K562 (cell line): ENCODE measurements around the gene ZNF692. TPM values are rescaled to one million over a fixed set of nuclear protein-coding genes. Genes with fewer than 3 reads are reported as not detected.

Experiments
- ATAC-seq: fragments of 200-7000 bp; cut with Tn5 transposase; 3 replicates; pipeline ENCODE4 v1.9.1; 2020; ENCODE audit warnings: moderate library complexity
- BruUV-seq: library from RNA; stranded (reverse); fragments of 400-500 nt; replicated peaks from 2 replicates; lab custom pipeline; 2021; lab: Mats Ljungman, UMichigan
- CTCF ChIA-PET: fragments of 300-600 bp; formaldehyde crosslinking; extraction: SDS; loops from one replicate; lab custom pipeline; 2021; ENCODE audit warnings: low intra/inter-chr PET ratio; lab: Yijun Ruan, JAX
- POLR2A ChIA-PET: fragments of 300-600, 350-650 bp; sonication (Branson Sonifier 250); formaldehyde crosslinking; extraction: SDS; loops from one replicate; lab custom pipeline; 2021; ENCODE audit warnings: antibody characterized with exemption, inconsistent platforms; lab: Yijun Ruan, JAX
- DNase-seq, 4 experiments: peaks; one replicate each; pipeline versions ENCODE4 v3.0.0 to v3.0.0-alpha.2; 2011 to 2018; ENCODE audit warnings: low spot score in 3 of 4, mixed read lengths in 3 of 4; ENCODE audit errors: extremely low read depth in 1 of 4
- FAIRE-seq: peaks from 2 replicates; lab custom pipeline; 2011; peaks lifted over from hg19 to GRCh38; lab: Jason Lieb, UNC
- H2AFZ ChIP-seq: 2 replicates; pipeline ENCODE4 v1.6.0; 2011; ENCODE audit warnings: low read depth, low read length, control low read depth, inconsistent platforms
- H3K27ac ChIP-seq: fragments of 200-600 bp; 3 replicates; pipeline ENCODE4 v1.8.0; 2011; ENCODE audit warnings: low read depth, mild to moderate bottlenecking, control low read depth, inconsistent platforms, low read length, moderate library complexity, mixed read lengths; ENCODE audit errors: extremely low read depth
- H3K27me3 ChIP-seq, 2 experiments: fragments of 300-600 bp in 1 of 2; 2 replicates in 1 of 2; 3 replicates in 1 of 2; pipeline versions ENCODE4 v1.6.0 to v1.8.0; 2011; ENCODE audit warnings: inconsistent platforms in 2 of 2, low read length in 2 of 2, mild to moderate bottlenecking in 1 of 2, mixed read lengths in 1 of 2, moderate library complexity in 1 of 2; ENCODE audit not compliant: control insufficient read depth in 2 of 2, insufficient read depth in 2 of 2
- H3K36me3 ChIP-seq: fragments of 300-600 bp; 3 replicates; pipeline ENCODE4 v1.8.0; 2011; ENCODE audit warnings: mild to moderate bottlenecking, low read length, inconsistent platforms; ENCODE audit not compliant: control insufficient read depth, insufficient read depth
- H3K4me1 ChIP-seq, 2 experiments: fragments of 200-600 bp in 1 of 2; replicated peaks in 1 of 2; 2 replicates in 1 of 2; 3 replicates in 1 of 2; pipeline versions ENCODE4 v1.5.1 to v1.8.0; 2011; ENCODE audit warnings: inconsistent platforms in 2 of 2, low read length in 2 of 2, mild to moderate bottlenecking in 1 of 2, mixed read lengths in 1 of 2, moderate library complexity in 1 of 2; ENCODE audit not compliant: control insufficient read depth in 2 of 2, insufficient read depth in 2 of 2
- H3K4me2 ChIP-seq: 2 replicates; pipeline ENCODE4 v1.6.1; 2011; ENCODE audit warnings: low read length, control low read depth, inconsistent platforms, mixed read lengths; ENCODE audit not compliant: insufficient read depth
- H3K4me3 ChIP-seq: fragments of 200-600 bp; sonication (generic), shearing (Covaris generic); 2 replicates; pipeline ENCODE4 v1.5.1; 2016; ENCODE audit warnings: control low read depth, inconsistent platforms
- H3K79me2 ChIP-seq: fragments of 200-600 bp; 3 replicates; pipeline ENCODE4 v1.8.0; 2011; ENCODE audit warnings: low read length, inconsistent platforms; ENCODE audit not compliant: control insufficient read depth, insufficient read depth
- H3K9ac ChIP-seq, 2 experiments: 2 replicates each; pipeline versions ENCODE4 v1.6.0 to v1.6.1; 2011; ENCODE audit warnings: low read depth in 2 of 2, low read length in 2 of 2, control low read depth in 1 of 2, inconsistent platforms in 1 of 2, mild to moderate bottlenecking in 1 of 2, mixed read lengths in 1 of 2; ENCODE audit not compliant: insufficient read depth in 1 of 2
- H3K9me1 ChIP-seq: one replicate; pipeline ENCODE4 v1.6.0; 2011; ENCODE audit warnings: inconsistent platforms, mild to moderate bottlenecking, low read length, moderate library complexity; ENCODE audit not compliant: control insufficient read depth, insufficient read depth
- H3K9me3 ChIP-seq: replicated peaks from 2 replicates; pipeline ENCODE4 v1.5.1; 2011; ENCODE audit warnings: low read depth, low read length, inconsistent platforms; ENCODE audit not compliant: control insufficient read depth, insufficient read depth
- H4K20me1 ChIP-seq: replicated peaks from 2 replicates; pipeline ENCODE4 v1.6.1; 2011; ENCODE audit warnings: low read length, inconsistent platforms, mixed read lengths; ENCODE audit not compliant: control insufficient read depth, insufficient read depth
- CREBBP ChIP-seq: IDR thresholded peaks from one replicate; pipeline ENCODE4 v1.6.1; 2012; ENCODE audit warnings: low read depth, mild to moderate bottlenecking, control low read depth, inconsistent platforms, low read length
- KDM2B ChIP-seq: fragments of 250-450 bp; sonication (Bioruptor Pico); IDR thresholded peaks from 2 replicates; pipeline ENCODE4 v1.8.0; 2021; ENCODE audit warnings: mild to moderate bottlenecking, moderate library complexity
- MITF ChIP-seq: IDR thresholded peaks from 2 replicates; pipeline ENCODE4 v1.6.1; 2014; ENCODE audit warnings: antibody characterized with exemption
- RFX7 ChIP-seq: fragments of 250-450 bp; sonication (Bioruptor Pico); IDR thresholded peaks from 2 replicates; pipeline ENCODE4 v1.5.1; 2021; ENCODE audit warnings: mild to moderate bottlenecking
- SLC30A9 ChIP-seq: fragments of 250-450 bp; sonication (Bioruptor Pico); IDR thresholded peaks from 2 replicates; pipeline ENCODE4 v1.8.0; 2022; ENCODE audit warnings: mild to moderate bottlenecking, moderate library complexity
- SPI1 ChIP-seq: IDR thresholded peaks from 2 replicates; pipeline ENCODE4 v1.6.1; 2011; ENCODE audit warnings: low read depth, low read length, control low read depth, borderline replicate concordance
- ZNF408 ChIP-seq: fragments of 250-450 bp; sonication (Bioruptor Pico); IDR thresholded peaks from 2 replicates; pipeline ENCODE4 v1.4.0; 2020; ENCODE audit warnings: low read depth, mild to moderate bottlenecking, moderate library complexity
- ZNF444 ChIP-seq: fragments of 250-450 bp; sonication (Bioruptor Pico); IDR thresholded peaks from 2 replicates; pipeline ENCODE4 v1.4.0; 2020; ENCODE audit warnings: mild to moderate bottlenecking, moderate library complexity
- ZNF740 ChIP-seq, 3 experiments: fragments of 200-800 bp in 1 of 3; sonication (Bioruptor generic) in 1 of 3; sonication (generic) in 1 of 3; formaldehyde crosslinking in 1 of 3; IDR thresholded peaks; 2 replicates each; pipeline versions ENCODE4 v1.6.1 to v1.8.0; 2016 to 2022; ENCODE audit warnings: mild to moderate bottlenecking in 2 of 3, missing compliant biosample characterization in 2 of 3, missing genetic modification characterization in 2 of 3, missing genetic modification reagents in 1 of 3
- WGBS: fragments of 100-300 bp; shearing (Covaris generic); methylation state at CpG from one replicate; pipeline ENCODE4 v1.1.6; 2016; ENCODE audit warnings: low coverage, mixed read lengths; ENCODE audit not compliant: insufficient coverage; ENCODE audit errors: missing lambda C conversion rate; 5-methylcytosine and 5-hydroxymethylcytosine counted together
- in situ Hi-C: fragments of 300-500 bp; cut with MboI; formaldehyde crosslinking; loops from 4 replicates; pipeline ENCODE4 v1.15.0; 2018; ENCODE audit warnings: inconsistent platforms, mixed read lengths
- intact Hi-C: fragments of 100-400 bp; cut with micrococcal nuclease; formaldehyde crosslinking; loops from 2 replicates; pipeline ENCODE4 v1.14.2; 2022
- polyA plus RNA-seq, 8 experiments: library from polyadenylated mRNA; depleted of rRNA in 4 of 8; stranded (reverse) in 5 of 8; unstranded in 3 of 8; fragments of >200 nt; fragmentation: Nextera tagmentation in 2 of 8; fragmentation: Illumina TruSeq in 1 of 8; extraction: Ambion mirVana in 2 of 8; extraction: Trizol in 1 of 8; gene quantifications; 2 replicates each; pipeline versions ENCODE4 v1.2.1 to v1.2.3, GENCODE V29; 2011 to 2014; ENCODE audit warnings: inconsistent platforms in 1 of 8, missing spikeins in 1 of 8
- total RNA-seq, 7 experiments: library from RNA; depleted of rRNA in 6 of 7; stranded (reverse); fragments of >200 nt in 6 of 7; fragmentation: Illumina TruSeq in 2 of 7; extraction: Trizol in 2 of 7; gene quantifications; 2 replicates each; pipeline versions ENCODE4 v1.2.1 to v1.2.3, GENCODE V29; 2011 to 2021; ENCODE audit warnings: low replicate concordance in 1 of 7
- TF ChIP-seq, protein P1 (sequence below), 3 experiments: fragments of 200-800 bp in 1 of 3; fragments of 250-450 bp in 1 of 3; fragments of 450-650 bp in 1 of 3; sonication (Bioruptor Pico) in 1 of 3; sonication (Bioruptor generic) in 1 of 3; formaldehyde crosslinking in 1 of 3; IDR thresholded peaks; 2 replicates each; pipeline versions ENCODE4 v1.6.1 to v1.8.0; 2016 to 2022; ENCODE audit warnings: mild to moderate bottlenecking in 2 of 3, missing genetic modification characterization in 2 of 3, missing compliant biosample characterization in 1 of 3, moderate library complexity in 1 of 3
- TF ChIP-seq, protein P2 (sequence below): fragments of 150-350 bp; IDR thresholded peaks from 2 replicates; pipeline ENCODE4 v1.6.1; 2014; ENCODE audit warnings: low read depth, mild to moderate bottlenecking, low read length, borderline replicate concordance

The ZNF692 gene
- total and polyA plus RNA-seq, 9 of the 15 experiments (the other 6 are each of a cell fraction or from before 2014, with no cell fraction given): 8.4 to 143 (median 55.9) TPM

GRCh38 chr1:248824301-248824700 lies 34.6 kb downstream of the ZNF692 start:
- BruUV-seq: no TSS peak
- in situ Hi-C loops (no loop called here), intact Hi-C loops (no loop called here)
- Histone ChIP-seq H3K4me3 (no peak overlapping the region), H3K36me3 (peaks cover 50% of the 10 kb centered on the region; the same call in 2 of the 3 replicates), H3K27me3 (no peaks in the 10 kb centered on the region), H3K79me2 (peaks cover 48% of the 10 kb centered on the region), H3K4me2 (peak overlapping the region; percentile 100), H2AFZ (no peak overlapping the region), H4K20me1 (no peaks in the 10 kb centered on the region; the same call in 1 of the 2 replicates), H3K9ac (peak overlapping the region in 1 of 2 experiments; percentile 99; a peak in 1 of 4 replicates), H3K27ac (no peak overlapping the region), H3K9me1 (no peaks in the 10 kb centered on the region), H3K9me3 (no peaks in the 10 kb centered on the region), H3K4me1 (peaks cover 20 to 44% of the 10 kb centered on the region in 2 experiments)
- DNase-seq (no peak), ATAC-seq (no peak), FAIRE-seq (no peak)
- ChIA-PET POLR2A (interaction anchor here (0.8 to 6.8 kb wide), 2 partner anchors 13 to 15 kb away, joined by 3 to 78 read pairs; partner anchors contain the start of gene ZNF672), CTCF (no interaction called here)
- 85% methylated on average over 1 of the region's 1 CpG for WGBS
- TF ChIP-seq ZNF408 (CRISPR knock-in tag) (no peak), SPI1 (no peak), ZNF444 (CRISPR knock-in tag) (no peak), RFX7 (CRISPR knock-in tag) (no peak), KDM2B (CRISPR knock-in tag) (no peak), CREBBP (no peak), MITF (no peak), ZNF740 (CRISPR knock-in tag; IDR thresholded peaks at IDR 0.05) (no peak), ZNF740 (tag; IDR thresholded peaks at IDR 0.05) (no peak), SLC30A9 (CRISPR knock-in tag) (no peak)
- TF ChIP-seq, protein P1, sequence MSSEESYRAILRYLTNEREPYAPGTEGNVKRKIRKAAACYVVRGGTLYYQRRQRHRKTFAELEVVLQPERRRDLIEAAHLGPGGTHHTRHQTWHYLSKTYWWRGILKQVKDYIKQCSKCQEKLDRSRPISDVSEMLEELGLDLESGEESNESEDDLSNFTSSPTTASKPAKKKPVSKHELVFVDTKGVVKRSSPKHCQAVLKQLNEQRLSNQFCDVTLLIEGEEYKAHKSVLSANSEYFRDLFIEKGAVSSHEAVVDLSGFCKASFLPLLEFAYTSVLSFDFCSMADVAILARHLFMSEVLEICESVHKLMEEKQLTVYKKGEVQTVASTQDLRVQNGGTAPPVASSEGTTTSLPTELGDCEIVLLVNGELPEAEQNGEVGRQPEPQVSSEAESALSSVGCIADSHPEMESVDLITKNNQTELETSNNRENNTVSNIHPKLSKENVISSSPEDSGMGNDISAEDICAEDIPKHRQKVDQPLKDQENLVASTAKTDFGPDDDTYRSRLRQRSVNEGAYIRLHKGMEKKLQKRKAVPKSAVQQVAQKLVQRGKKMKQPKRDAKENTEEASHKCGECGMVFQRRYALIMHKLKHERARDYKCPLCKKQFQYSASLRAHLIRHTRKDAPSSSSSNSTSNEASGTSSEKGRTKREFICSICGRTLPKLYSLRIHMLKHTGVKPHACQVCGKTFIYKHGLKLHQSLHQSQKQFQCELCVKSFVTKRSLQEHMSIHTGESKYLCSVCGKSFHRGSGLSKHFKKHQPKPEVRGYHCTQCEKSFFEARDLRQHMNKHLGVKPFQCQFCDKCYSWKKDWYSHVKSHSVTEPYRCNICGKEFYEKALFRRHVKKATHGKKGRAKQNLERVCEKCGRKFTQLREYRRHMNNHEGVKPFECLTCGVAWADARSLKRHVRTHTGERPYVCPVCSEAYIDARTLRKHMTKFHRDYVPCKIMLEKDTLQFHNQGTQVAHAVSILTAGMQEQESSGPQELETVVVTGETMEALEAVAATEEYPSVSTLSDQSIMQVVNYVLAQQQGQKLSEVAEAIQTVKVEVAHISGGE (CRISPR knock-in tag; IDR thresholded peaks at IDR 0.05): no peak
- TF ChIP-seq, protein P2, sequence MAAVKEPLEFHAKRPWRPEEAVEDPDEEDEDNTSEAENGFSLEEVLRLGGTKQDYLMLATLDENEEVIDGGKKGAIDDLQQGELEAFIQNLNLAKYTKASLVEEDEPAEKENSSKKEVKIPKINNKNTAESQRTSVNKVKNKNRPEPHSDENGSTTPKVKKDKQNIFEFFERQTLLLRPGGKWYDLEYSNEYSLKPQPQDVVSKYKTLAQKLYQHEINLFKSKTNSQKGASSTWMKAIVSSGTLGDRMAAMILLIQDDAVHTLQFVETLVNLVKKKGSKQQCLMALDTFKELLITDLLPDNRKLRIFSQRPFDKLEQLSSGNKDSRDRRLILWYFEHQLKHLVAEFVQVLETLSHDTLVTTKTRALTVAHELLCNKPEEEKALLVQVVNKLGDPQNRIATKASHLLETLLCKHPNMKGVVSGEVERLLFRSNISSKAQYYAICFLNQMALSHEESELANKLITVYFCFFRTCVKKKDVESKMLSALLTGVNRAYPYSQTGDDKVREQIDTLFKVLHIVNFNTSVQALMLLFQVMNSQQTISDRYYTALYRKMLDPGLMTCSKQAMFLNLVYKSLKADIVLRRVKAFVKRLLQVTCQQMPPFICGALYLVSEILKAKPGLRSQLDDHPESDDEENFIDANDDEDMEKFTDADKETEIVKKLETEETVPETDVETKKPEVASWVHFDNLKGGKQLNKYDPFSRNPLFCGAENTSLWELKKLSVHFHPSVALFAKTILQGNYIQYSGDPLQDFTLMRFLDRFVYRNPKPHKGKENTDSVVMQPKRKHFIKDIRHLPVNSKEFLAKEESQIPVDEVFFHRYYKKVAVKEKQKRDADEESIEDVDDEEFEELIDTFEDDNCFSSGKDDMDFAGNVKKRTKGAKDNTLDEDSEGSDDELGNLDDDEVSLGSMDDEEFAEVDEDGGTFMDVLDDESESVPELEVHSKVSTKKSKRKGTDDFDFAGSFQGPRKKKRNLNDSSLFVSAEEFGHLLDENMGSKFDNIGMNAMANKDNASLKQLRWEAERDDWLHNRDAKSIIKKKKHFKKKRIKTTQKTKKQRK: no peak
